ENCODE results near the gene COL4A2. TPM values are rescaled to one million over a fixed set of nuclear protein-coding genes. Genes with fewer than 3 reads are reported as not detected.

The COL4A2 gene
- total RNA-seq, 2 experiments from 2014 or later, result not detected

GRCh38 chr13:110416131-110417025 is 109.3 kb downstream of the COL4A2 start:
- intact Hi-C loops (cut with micrococcal nuclease), result no loop called here
- H3K27me3 Mint-ChIP-seq, result peaks cover 73% of the 10 kb centered on the region
- ATAC-seq, result no peak
- TF ChIP-seq CTCF (IDR thresholded peaks at IDR 0.05), result no peak
- POLR2A ChIA-PET, result no interaction called here
- H3K9me3 Mint-ChIP-seq, result no peaks in the 10 kb centered on the region
- CTCF ChIA-PET, result no interaction called here
- peaks cover 8% of the 10 kb centered on the region for H3K4me1 Mint-ChIP-seq (ENCODE audit: low read depth)
- no peak overlapping the region for H3K4me3 Mint-ChIP-seq
- no peak overlapping the region for H3K27ac Mint-ChIP-seq
- H3K36me3 Mint-ChIP-seq (ENCODE audit: low read depth), result no peaks in the 10 kb centered on the region
- no peak for DNase-seq

GRCh38 chr13:110418944-110419343 is 111.9 kb downstream of the COL4A2 start:
- H3K36me3 Mint-ChIP-seq (ENCODE audit: low read depth), result no peaks in the 10 kb centered on the region
- H3K4me1 Mint-ChIP-seq (ENCODE audit: low read depth), result peaks cover 18% of the 10 kb centered on the region
- DNase-seq, result no peak
- H3K4me3 Mint-ChIP-seq, result no peak overlapping the region
- POLR2A ChIA-PET, result interaction anchor here (1.1 kb wide), 1 partner anchor 8 kb away, joined by 3 read pairs; no protein-coding TSS in a partner anchor
- intact Hi-C loops (cut with micrococcal nuclease), result no loop called here
- H3K9me3 Mint-ChIP-seq, result no peaks in the 10 kb centered on the region
- no peak for TF ChIP-seq CTCF (IDR thresholded peaks at IDR 0.05)
- no peak overlapping the region for H3K27ac Mint-ChIP-seq
- CTCF ChIA-PET, result interaction anchor here (0.9 to 2.1 kb wide), 2 partner anchors 191 to 198 kb away, joined by 3 to 6 read pairs; no protein-coding TSS in a partner anchor
- ATAC-seq, result no peak
- peaks cover 67% of the 10 kb centered on the region for H3K27me3 Mint-ChIP-seq

GRCh38 chr13:110419381-110419791 is 112.3 kb downstream of the COL4A2 start:
- Mint-ChIP-seq H3K36me3 (ENCODE audit: low read depth) (no peaks in the 10 kb centered on the region), H3K27ac (no peak overlapping the region), H3K27me3 (peaks cover 67% of the 10 kb centered on the region), H3K9me3 (no peaks in the 10 kb centered on the region), H3K4me3 (no peak overlapping the region), H3K4me1 (ENCODE audit: low read depth) (peaks cover 18% of the 10 kb centered on the region)
- ATAC-seq, result no peak
- TF ChIP-seq CTCF (IDR thresholded peaks at IDR 0.05), result no peak
- DNase-seq, result no peak
- intact Hi-C loops (cut with micrococcal nuclease), result no loop called here
- POLR2A ChIA-PET, result no interaction called here
- CTCF ChIA-PET, result interaction anchor here (0.9 to 2.1 kb wide), 2 partner anchors 192 to 198 kb away, joined by 3 to 6 read pairs; no protein-coding TSS in a partner anchor

- no peak for TF ChIP-seq CTCF (IDR thresholded peaks at IDR 0.05)
- ChIA-PET CTCF (interaction anchor here (1.2 kb wide), 1 partner anchor 8 kb away, joined by 4 read pairs; no protein-coding TSS in a partner anchor), POLR2A (no interaction called here)
- DNase-seq, result no peak
- Mint-ChIP-seq H3K4me1 (ENCODE audit: low read depth) (peaks cover 18% of the 10 kb centered on the region), H3K27ac (no peak overlapping the region), H3K27me3 (peaks cover 66% of the 10 kb centered on the region), H3K9me3 (no peaks in the 10 kb centered on the region), H3K4me3 (no peak overlapping the region), H3K36me3 (ENCODE audit: low read depth) (no peaks in the 10 kb centered on the region)
- intact Hi-C loops (cut with micrococcal nuclease), result no loop called here
- ATAC-seq, result no peak
Observed at GRCh38 chr13:110419946-110420345, 112.9 kb downstream of the COL4A2 start.

- Mint-ChIP-seq H3K4me1 (ENCODE audit: low read depth) (peaks cover 18% of the 10 kb centered on the region), H3K27ac (no peak overlapping the region), H3K9me3 (no peaks in the 10 kb centered on the region), H3K27me3 (peaks cover 72% of the 10 kb centered on the region), H3K4me3 (no peak overlapping the region), H3K36me3 (ENCODE audit: low read depth) (no peaks in the 10 kb centered on the region)
- no peak for TF ChIP-seq CTCF (IDR thresholded peaks at IDR 0.05)
- ChIA-PET CTCF (interaction anchor here (1.2 kb wide), 1 partner anchor 9 kb away, joined by 4 read pairs; no protein-coding TSS in a partner anchor), POLR2A (no interaction called here)
- intact Hi-C loops (cut with micrococcal nuclease), result no loop called here
- DNase-seq, result no peak
- no peak for ATAC-seq
Observed at GRCh38 chr13:110420626-110421025, 113.5 kb downstream of the COL4A2 start.
